Colon (tissue), 2 donors: Measurements from ENCODE around the gene CCNF.

Source experiments
- FAIRE-seq: peaks from 2 replicates; lab custom pipeline; 2012; peaks lifted over from hg19 to GRCh38; lab: Jason Lieb, UNC
- donor health status: control.
- donor health status: control.

CCNF gene

GRCh38 chr16:2507052-2507659 lies 77.9 kb downstream of the CCNF start:
- no peak for FAIRE-seq

GRCh38 chr16:2507665-2508064 lies 78.4 kb downstream of the CCNF start:
- no peak for FAIRE-seq
